Neuronal stem cell (in vitro differentiated cells): Measurements from ENCODE around the gene MTHFD1.

ENCODE experiments used
- DNase-seq: peaks from one replicate; pipeline ENCODE4 v3.0.0-alpha.2; 2013; ENCODE audit warnings: low spot score
- H2AFZ ChIP-seq: one replicate; pipeline ENCODE4 v1.6.1; 2013; ENCODE audit warnings: mild to moderate bottlenecking, low read length, inconsistent platforms
- H2AK5ac ChIP-seq: 2 replicates; pipeline ENCODE4 v1.6.1; 2013; ENCODE audit warnings: low read depth, mild to moderate bottlenecking, inconsistent platforms, low read length, moderate library complexity, mixed read lengths
- H2BK120ac ChIP-seq: 2 replicates; pipeline ENCODE4 v1.6.1; 2013; ENCODE audit warnings: low read depth, mild to moderate bottlenecking, inconsistent platforms, low read length, moderate library complexity, mixed read lengths
- H2BK12ac ChIP-seq: one replicate; pipeline ENCODE4 v1.6.1; 2013; ENCODE audit warnings: low read length, inconsistent platforms
- H2BK15ac ChIP-seq: 2 replicates; pipeline ENCODE4 v1.6.1; 2013; ENCODE audit warnings: mild to moderate bottlenecking, low read length, inconsistent platforms, mixed read lengths
- H2BK5ac ChIP-seq: one replicate; pipeline ENCODE4 v1.6.1; 2013; ENCODE audit warnings: inconsistent platforms, mild to moderate bottlenecking, low read length, moderate library complexity
- H3K14ac ChIP-seq: one replicate; pipeline ENCODE4 v1.6.1; 2013; ENCODE audit warnings: low read length, inconsistent platforms
- H3K18ac ChIP-seq: 2 replicates; pipeline ENCODE4 v1.6.1; 2013; ENCODE audit warnings: low read length, inconsistent platforms
- H3K23ac ChIP-seq: 2 replicates; pipeline ENCODE4 v1.6.1; 2013; ENCODE audit warnings: low read depth, mild to moderate bottlenecking, mixed read lengths, low read length, inconsistent platforms; ENCODE audit not compliant: poor library complexity
- H3K27ac ChIP-seq: replicated peaks from 3 replicates; pipeline ENCODE4 v1.5.1; 2013; ENCODE audit warnings: low read length, inconsistent platforms
- H3K27me3 ChIP-seq, 3 experiments: 2 replicates each; pipeline ENCODE4 v1.6.1; 2013; ENCODE audit warnings: low read length in 3 of 3, mild to moderate bottlenecking in 2 of 3, inconsistent platforms in 1 of 3, low read depth in 1 of 3, mixed read lengths in 1 of 3, moderate library complexity in 1 of 3; ENCODE audit not compliant: control insufficient read depth in 3 of 3, insufficient read depth in 3 of 3
- H3K36me3 ChIP-seq, 2 donors: replicated peaks in 1 of 2; 2 replicates each; pipeline ENCODE4 v1.6.1; 2013; ENCODE audit warnings: low read length in 2 of 2; ENCODE audit not compliant: control insufficient read depth in 2 of 2, insufficient read depth in 2 of 2
- H3K4ac ChIP-seq: 2 replicates; pipeline ENCODE4 v1.6.1; 2013; ENCODE audit warnings: inconsistent platforms, mild to moderate bottlenecking, low read length, moderate library complexity
- H3K4me1 ChIP-seq, 2 donors: 1 replicate in 1 of 2; 2 replicates in 1 of 2; pipeline ENCODE4 v1.6.1; 2013; ENCODE audit warnings: low read length in 2 of 2, low read depth in 1 of 2; ENCODE audit not compliant: control insufficient read depth in 2 of 2, insufficient read depth in 1 of 2
- H3K4me2 ChIP-seq: one replicate; pipeline ENCODE4 v1.6.1; 2013; ENCODE audit warnings: mild to moderate bottlenecking, low read length, inconsistent platforms; ENCODE audit not compliant: insufficient read depth, poor library complexity, severe bottlenecking
- H3K4me3 ChIP-seq, 2 donors: 2 replicates each; pipeline ENCODE4 v1.5.1; 2013; ENCODE audit warnings: low read length in 2 of 2, mild to moderate bottlenecking in 2 of 2, inconsistent platforms in 1 of 2, moderate library complexity in 1 of 2
- H3K79me1 ChIP-seq: one replicate; pipeline ENCODE4 v1.6.1; 2013; ENCODE audit warnings: low read depth, mild to moderate bottlenecking, inconsistent platforms, low read length, moderate library complexity
- H3K9ac ChIP-seq: one replicate; pipeline ENCODE4 v1.6.1; 2013; ENCODE audit warnings: mild to moderate bottlenecking, low read depth, low read length, inconsistent platforms; ENCODE audit not compliant: poor library complexity
- H3K9me3 ChIP-seq, 2 donors: replicated peaks in 1 of 2; 2 replicates each; pipeline versions ENCODE3 to v1.6.1; 2013; ENCODE audit warnings: low read length in 2 of 2, mild to moderate bottlenecking in 2 of 2, inconsistent platforms in 1 of 2, low read depth in 1 of 2, mixed read lengths in 1 of 2, moderate library complexity in 1 of 2; ENCODE audit not compliant: control insufficient read depth in 2 of 2, insufficient read depth in 1 of 2
- H4K8ac ChIP-seq: one replicate; pipeline ENCODE4 v1.6.1; 2013; ENCODE audit warnings: low read depth, mild to moderate bottlenecking, inconsistent platforms, low read length, moderate library complexity
- H4K91ac ChIP-seq: one replicate; pipeline ENCODE4 v1.6.1; 2013; ENCODE audit warnings: low read length, low read depth, mild to moderate bottlenecking, inconsistent platforms; ENCODE audit not compliant: poor library complexity
- WGBS, 2 donors: extraction: QIAGEN DNeasy Blood & Tissue Kit; methylation state at CpG; one replicate each; pipeline ENCODE4 v1.1.7; 2013; ENCODE audit warnings: missing lambda C conversion rate in 2 of 2, mixed read lengths in 1 of 2; ENCODE audit not compliant: insufficient read length in 2 of 2, insufficient replicate concordance in 1 of 2; ENCODE audit errors: extremely low coverage in 2 of 2; 5-methylcytosine and 5-hydroxymethylcytosine counted together

MTHFD1 gene

DNA sequence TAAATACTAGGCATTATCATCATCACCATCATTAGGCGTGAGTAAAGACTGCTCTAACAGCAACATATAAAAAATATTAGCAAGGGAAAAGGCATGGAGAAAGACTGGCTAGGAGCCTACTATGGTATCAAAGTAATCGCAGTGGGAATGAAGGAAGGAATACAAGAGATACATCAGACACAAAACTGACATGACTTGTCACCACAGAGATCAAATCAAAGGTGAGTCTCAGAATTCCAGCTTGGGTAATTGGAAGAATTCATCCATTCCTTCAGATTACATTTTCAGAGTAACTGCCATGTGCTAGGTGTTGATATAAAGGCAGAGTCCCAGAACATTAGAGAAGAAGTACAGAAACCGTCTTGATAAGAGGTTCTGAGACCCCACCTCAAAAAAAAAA lies 105.3 kb downstream of the MTHFD1 start:
- no peak overlapping the region for H2BK12ac ChIP-seq
- H4K8ac ChIP-seq = no peak overlapping the region
- no peak overlapping the region for H3K4me2 ChIP-seq
- no peaks in the 10 kb centered on the region for H3K4me1 ChIP-seq
- no peaks in the 10 kb centered on the region for H3K27me3 ChIP-seq
- no peak overlapping the region for H3K27ac ChIP-seq
- H2BK5ac ChIP-seq = no peak overlapping the region
- H3K4me3 ChIP-seq = no peak overlapping the region
- no peak overlapping the region for H3K18ac ChIP-seq
- H3K23ac ChIP-seq = no peak overlapping the region
- no peak for DNase-seq
- no peak overlapping the region for H3K9ac ChIP-seq
- H3K4ac ChIP-seq = no peak overlapping the region
- no peak overlapping the region for H2BK120ac ChIP-seq
- H2AK5ac ChIP-seq = no peak overlapping the region
- H3K79me1 ChIP-seq = peaks cover 2% of the 10 kb centered on the region
- no peaks in the 10 kb centered on the region for H3K9me3 ChIP-seq
- no CpG with 5 or more reads among the region's 3 CpGs for WGBS, 2 donors
- no peak overlapping the region for H3K14ac ChIP-seq
- H2BK15ac ChIP-seq = no peak overlapping the region
- H4K91ac ChIP-seq = no peak overlapping the region
- peaks cover 3 to 51% of the 10 kb centered on the region in 2 donors for H3K36me3 ChIP-seq
- no peak overlapping the region for H2AFZ ChIP-seq

DNA sequence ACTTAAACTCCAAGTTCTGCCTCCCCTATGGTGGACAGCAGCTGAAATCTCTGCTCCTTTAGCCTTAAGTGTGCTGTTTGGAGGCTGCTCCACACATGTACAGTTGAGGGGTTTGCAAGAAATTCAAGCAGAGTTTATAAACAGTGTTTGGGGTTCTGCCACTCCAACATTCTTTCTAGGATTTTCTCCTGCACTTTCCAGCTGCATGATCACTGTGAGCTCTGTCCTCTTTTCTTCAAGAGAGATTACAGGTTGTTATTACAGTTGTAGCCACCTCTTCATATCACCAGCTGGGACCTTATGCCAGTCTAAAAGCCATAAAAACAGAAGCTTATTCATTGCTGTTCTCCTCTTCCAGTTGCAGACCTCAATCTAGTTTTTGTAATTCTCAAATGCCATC lies 107.1 kb downstream of the MTHFD1 start:
- Histone ChIP-seq H4K91ac (no peak overlapping the region), H3K4ac (no peak overlapping the region), H3K4me3 (no peak overlapping the region), H2BK12ac (no peak overlapping the region), H3K79me1 (peaks cover 2% of the 10 kb centered on the region), H3K9ac (no peak overlapping the region), H3K36me3 (peaks cover 3 to 42% of the 10 kb centered on the region in 2 donors), H2AFZ (no peak overlapping the region), H3K18ac (no peak overlapping the region), H3K27me3 (no peaks in the 10 kb centered on the region), H3K4me1 (no peaks in the 10 kb centered on the region), H2BK15ac (no peak overlapping the region), H3K4me2 (no peak overlapping the region), H3K9me3 (no peaks in the 10 kb centered on the region), H2AK5ac (no peak overlapping the region), H2BK120ac (no peak overlapping the region), H4K8ac (no peak overlapping the region), H3K14ac (no peak overlapping the region), H2BK5ac (no peak overlapping the region), H3K23ac (no peak overlapping the region), H3K27ac (no peak overlapping the region)
- DNase-seq = no peak

DNA sequence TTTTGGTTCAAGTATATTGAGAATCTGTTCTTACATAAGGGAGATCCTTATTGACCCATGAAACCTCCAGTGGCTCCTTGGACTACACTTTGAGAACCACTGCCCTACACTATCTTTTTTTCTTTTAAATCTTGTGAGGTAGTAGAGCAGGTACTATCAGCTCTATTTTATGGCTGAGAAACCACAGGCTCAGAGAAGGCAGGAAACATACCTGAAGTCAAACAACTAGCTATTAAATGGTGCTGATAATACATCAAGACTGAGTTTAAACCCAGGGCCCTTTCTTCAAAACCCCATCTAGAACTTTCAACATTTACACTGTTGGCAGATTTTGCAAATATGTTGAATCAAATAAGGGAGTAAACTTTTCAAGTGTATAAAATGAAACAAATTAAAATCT lies 108.6 kb downstream of the MTHFD1 start:
- Histone ChIP-seq H3K9me3 (no peaks in the 10 kb centered on the region), H4K8ac (no peak overlapping the region), H3K4me1 (peaks cover 0 to 4% of the 10 kb centered on the region in 2 donors), H3K14ac (no peak overlapping the region), H2BK15ac (no peak overlapping the region), H3K4me3 (no peak overlapping the region), H2BK12ac (no peak overlapping the region), H3K18ac (no peak overlapping the region), H2BK120ac (no peak overlapping the region), H3K9ac (no peak overlapping the region), H3K4ac (no peak overlapping the region), H2BK5ac (no peak overlapping the region), H3K36me3 (peaks cover 0 to 36% of the 10 kb centered on the region in 2 donors), H3K27me3 (no peaks in the 10 kb centered on the region), H3K23ac (no peak overlapping the region), H3K27ac (no peak overlapping the region), H4K91ac (no peak overlapping the region), H3K4me2 (no peak overlapping the region), H2AFZ (no peak overlapping the region), H3K79me1 (no peaks in the 10 kb centered on the region), H2AK5ac (no peak overlapping the region)
- no peak for DNase-seq

DNA sequence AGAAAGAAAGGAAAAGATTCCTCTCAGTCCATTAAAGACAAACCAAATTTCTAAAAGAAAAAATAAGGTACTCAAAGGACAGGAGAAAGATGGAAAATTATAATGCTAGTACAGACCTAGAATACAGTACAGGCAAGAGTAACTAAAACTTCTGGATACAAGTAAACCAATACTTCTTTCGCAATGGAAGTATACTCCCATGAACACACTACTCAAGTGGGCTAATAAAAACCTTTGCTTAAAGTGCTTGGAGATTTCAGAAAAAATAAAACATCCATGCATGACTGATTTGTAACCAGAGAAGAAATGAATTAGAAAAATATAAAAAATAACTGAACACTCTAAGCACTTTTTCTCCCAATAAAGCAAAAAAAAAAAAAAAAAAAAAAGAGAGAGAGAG lies 111.9 kb downstream of the MTHFD1 start:
- no peak overlapping the region for H2BK120ac ChIP-seq
- H3K4me1 ChIP-seq = peaks cover 6 to 13% of the 10 kb centered on the region in 2 donors
- no peak overlapping the region for H2AK5ac ChIP-seq
- no peak overlapping the region for H2BK12ac ChIP-seq
- H3K9ac ChIP-seq = no peak overlapping the region
- no peak overlapping the region for H2BK15ac ChIP-seq
- WGBS, 2 donors = no CpG with 5 or more reads among the region's 1 CpG
- H3K23ac ChIP-seq = no peak overlapping the region
- no peak overlapping the region for H4K91ac ChIP-seq
- no peaks in the 10 kb centered on the region for H3K27me3 ChIP-seq
- H3K79me1 ChIP-seq = no peaks in the 10 kb centered on the region
- no peak overlapping the region for H2AFZ ChIP-seq
- peaks cover 0 to 25% of the 10 kb centered on the region in 2 donors for H3K36me3 ChIP-seq
- no peak overlapping the region for H4K8ac ChIP-seq
- no peak overlapping the region for H2BK5ac ChIP-seq
- no peak overlapping the region for H3K4me3 ChIP-seq
- DNase-seq = no peak
- H3K9me3 ChIP-seq = no peaks in the 10 kb centered on the region
- H3K14ac ChIP-seq = no peak overlapping the region
- no peak overlapping the region for H3K18ac ChIP-seq
- no peak overlapping the region for H3K4me2 ChIP-seq
- no peak overlapping the region for H3K27ac ChIP-seq
- H3K4ac ChIP-seq = no peak overlapping the region
